GM18861 (cell line): Measurements from ENCODE around the gene KRT1.
"Not testable (repeated sequence)": the region's sequence is repeated elsewhere in the genome, so short reads cannot be mapped to it uniquely, and the experiment has no call there.

Experiments
- ATAC-seq: cut with Tn5 transposase; IDR thresholded peaks from one replicate; pipeline ENCODE4 v1.9.1; 2021; ENCODE audit not compliant: unreplicated experiment

The KRT1 gene

DNA sequence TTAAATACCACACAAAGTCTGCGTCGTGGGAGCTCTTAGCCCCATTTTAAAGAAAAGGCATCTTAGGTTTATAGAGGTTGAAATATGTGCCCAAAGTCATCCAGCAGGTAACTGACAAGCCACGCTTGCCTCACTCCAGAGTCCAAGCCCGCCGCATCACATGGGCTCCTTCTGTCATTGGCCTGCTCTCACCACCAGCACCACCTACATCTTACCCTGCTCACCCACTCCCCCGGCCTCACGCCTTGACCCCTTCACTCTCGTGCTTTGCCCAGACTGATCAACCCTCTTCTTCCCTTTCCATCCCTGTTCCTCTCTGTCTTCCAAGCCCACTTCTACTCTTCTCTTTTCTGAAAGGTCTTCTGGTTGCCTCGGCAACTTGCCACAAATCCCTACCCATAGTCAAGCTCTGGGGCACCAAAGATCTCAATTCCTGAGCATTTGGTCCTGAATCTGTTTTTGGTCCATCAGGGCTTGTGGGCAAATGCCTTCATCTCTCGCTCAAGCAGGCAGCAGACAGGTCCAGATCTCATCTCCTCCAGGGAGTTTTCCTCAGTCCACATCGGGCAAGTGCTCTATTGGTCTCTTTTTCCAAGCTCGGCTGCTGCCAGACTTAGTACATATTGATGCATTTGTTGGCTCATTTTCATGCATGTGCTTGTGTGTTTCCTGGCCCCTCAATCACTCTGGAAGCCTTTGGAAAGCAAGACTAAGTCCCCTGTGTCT, 3.5 kb upstream of the KRT1 start:
- no peak for ATAC-seq

DNA sequence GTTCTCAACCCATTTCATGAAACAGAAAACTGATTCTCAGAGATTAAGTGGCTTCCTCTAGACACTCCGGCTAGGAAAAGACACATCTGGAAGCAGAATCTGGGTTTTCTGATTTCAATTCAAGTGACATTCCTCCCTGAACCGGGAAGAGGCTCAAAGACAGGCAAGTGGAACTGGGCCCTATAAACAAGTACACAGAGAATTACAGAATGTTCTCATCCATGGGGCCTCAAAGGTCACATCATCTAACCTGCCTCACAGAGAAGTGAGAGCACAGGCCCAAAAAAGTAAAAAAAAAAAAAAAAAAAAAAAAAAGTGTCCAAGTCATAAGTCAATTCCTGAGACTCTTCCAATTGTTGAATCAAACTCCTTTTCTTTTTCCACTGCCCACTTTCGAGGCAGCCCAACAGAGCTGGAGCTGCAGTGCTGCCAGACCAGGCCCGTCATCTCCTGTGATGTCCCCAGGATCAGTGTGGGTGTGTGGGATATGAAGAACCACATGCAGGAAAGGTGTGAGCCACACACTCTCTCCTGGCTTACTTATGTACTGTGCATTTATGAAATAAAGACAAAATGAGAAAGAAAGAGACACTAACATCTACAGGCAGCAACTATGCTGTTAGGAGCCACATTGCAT, 2.8 kb upstream of the KRT1 start:
- ATAC-seq, result no peak

DNA sequence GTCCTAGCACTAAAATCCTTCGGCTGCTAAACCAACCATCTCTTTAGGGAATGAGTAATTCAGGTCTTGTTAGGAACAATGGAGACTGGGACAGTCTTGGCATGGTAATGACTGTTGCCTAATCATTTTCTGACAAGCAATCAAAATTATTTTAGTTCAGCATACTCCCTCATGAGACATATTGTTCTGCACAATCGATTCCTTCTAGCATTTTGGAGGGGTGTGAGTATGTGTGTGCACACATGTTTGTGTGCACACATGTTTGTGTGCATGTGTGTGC, 2.1 kb upstream of the KRT1 start:
- no peak for ATAC-seq

DNA sequence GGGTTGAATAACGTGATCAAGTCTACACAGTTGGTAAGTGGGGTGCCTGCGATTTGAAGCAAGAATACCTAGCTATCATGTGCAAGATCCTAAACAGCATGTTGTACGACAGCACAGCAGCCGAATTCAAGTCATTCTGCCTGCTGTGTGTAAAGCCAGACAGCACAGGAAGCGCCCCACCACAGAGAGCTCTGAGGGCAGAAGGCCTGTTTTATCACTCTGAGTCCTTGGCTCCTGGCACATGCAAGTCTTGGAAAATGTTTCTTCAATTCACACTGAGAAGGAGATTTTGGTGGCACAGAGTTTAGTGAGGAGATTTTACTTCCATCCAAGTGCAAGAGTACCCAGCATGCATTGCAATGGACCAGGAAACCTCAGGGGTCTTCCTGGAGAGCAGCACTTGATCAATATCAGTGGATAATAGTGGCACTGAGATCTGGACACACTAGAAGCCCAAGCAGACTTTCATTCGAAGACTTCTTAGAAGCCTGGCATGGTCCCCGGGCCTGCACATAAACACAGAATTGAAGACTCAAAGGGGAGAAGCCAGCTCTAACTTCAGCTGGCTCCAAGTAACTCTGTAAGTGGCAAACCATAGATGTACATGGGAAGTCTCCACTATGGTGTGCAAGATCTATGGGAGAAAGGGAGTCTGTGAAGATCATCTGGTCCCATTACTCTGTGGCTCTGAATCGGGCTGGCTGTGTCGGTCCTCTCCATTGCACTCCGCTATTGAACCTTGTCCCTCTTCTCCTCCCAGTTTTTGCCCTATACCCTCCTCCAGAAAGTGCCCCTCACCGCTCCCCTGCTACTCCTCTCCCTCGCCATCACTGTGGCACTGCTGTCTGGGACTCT, 1.5 kb upstream of the KRT1 start:
- no peak for ATAC-seq

DNA sequence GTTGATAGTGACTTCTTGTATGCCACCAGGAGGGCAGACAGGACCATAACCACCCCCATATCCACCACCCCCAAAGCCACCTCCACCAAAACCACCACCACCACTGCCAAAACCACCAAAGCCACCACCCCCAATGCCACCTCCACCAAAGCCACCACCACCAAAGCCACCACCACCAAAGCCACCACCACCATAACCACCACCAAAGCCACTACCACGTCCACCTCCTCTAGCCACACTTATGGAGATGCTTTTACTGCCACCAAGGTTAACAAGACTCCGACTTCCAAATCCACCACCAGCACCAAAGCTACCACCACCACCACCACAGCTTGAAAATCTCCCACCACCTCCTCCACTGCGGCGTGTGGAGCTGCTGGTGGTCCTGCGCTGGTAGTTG, 332 bp downstream of the KRT1 start:
- no peak for ATAC-seq

DNA sequence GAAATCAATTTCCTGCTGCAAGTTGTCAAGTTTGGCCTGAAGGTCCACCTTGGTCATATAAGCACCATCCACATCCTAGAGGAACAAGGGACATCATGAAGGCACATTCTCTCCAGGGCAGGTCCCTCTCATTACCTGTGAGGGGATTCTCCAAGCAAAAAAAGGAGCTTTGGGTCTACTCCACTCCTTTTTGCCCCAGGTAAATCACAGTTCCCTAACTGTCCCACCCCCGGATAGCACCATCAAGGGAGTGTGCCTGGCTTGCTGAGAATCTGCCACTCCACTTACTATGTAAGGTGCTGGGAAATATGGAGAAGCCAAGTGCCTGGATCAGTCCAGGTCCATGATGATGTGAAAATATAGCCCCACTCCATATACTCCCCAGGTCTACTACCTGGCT, 2.5 kb downstream of the KRT1 start:
- ATAC-seq, result no peak

DNA sequence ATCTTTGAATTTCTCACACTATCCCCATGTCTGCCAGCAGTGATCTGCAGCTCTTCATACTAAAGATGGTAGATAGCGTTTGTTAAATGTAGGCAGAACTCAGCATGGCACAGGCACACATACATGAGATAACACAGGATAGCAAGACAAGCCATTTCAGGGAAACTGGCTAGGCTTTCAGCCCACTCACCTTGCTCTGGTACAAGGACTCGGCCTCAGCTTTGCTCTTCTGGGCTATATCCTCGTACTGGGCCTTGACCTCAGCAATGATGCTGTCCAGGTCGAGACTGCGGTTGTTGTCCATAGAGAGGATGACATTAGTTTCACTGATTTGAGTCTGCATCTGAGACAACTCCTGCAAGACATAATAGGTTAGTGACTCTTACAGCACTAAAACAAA, 3.1 kb downstream of the KRT1 start:
- ATAC-seq, result no peak

DNA sequence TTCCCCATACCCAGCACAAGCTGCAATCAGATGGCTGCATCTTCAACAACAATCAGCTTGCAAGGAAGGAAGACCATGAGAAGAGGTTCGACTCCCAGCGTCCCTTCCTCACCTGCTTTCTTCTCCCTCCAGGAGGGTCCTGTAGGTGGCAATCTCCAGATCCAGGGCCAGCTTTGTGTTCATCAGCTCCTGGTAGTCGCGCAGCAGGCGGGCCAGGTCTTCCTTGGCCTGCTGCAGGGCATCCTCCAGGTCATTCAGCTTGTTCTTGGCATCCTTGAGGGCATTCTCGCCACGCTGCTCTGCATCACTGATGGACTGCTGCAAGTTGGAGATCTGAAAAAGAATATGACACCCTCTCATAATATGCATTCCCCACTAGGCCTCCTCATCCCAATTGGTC, 4.0 kb downstream of the KRT1 start:
- ATAC-seq, result no peak

DNA sequence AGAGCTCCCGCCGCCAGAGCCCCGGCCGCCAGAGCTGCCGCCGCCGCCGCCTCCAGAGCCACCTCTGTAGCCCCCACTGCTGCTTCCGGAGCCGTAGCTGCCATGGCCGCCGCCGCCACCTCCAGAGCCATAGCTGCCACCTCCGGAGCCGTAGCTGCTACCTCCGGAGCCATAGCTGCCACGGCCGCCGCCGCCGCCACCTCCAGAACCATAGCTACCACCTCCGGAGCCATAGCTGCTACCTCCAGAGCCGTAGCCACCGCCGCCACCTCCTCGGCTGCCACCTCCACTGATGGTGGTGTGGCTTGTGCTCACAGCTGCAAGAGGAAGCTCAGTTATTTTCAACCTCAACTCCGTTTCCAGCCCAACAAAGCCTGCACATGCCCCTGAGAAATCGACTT, 4.9 kb downstream of the KRT1 start:
- no peak for ATAC-seq

DNA sequence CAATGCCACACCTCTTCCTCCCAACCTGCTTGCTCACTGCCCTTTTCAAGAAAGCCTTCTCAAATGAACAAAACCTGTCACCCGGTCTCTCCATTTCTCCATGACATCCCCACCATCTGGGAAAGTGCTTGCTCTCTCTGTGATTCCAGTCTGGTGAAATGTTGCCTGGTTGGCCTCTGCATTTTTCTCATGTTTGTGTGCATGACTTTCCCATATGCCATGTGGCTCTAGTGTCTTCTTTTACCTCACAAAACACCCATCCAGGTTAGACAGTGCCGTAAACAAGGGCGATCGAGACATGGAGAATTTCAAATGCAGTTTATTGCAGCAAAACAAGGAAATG, 5.8 kb downstream of the KRT1 start:
- no peak for ATAC-seq

DNA sequence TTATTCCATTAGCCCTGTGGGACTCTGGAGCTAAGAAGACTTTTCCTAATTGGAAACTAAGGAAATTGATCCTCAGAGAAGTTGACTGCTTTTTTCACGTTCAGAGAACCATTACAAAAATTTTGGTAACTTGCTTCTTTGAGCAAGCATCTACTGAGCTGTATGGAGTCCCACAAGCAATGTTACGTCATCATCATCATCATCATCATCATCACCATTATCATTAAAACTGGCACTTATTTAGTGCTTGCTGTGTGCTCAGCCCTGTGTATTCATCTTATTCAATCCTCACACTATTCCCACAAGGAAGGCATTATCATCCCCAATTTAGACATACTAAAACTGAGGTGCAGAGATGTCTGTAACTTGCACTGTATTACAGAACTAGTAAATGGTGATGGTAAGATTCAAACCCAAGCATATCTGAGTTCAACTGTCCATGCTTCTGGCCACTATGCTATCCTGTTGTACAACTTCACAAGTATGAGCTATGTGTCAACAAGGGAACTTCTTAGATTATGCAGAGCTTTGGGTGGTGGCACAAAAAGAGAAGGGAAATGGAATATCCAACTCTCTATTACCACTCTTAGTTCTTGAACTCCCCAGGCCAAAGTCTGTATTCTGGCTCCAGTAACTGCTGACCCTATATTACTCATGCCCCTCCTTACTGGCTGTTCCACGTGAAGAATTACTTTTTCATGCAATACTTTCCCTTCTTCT, 6.3 kb downstream of the KRT1 start:
- ATAC-seq, result no peak

DNA sequence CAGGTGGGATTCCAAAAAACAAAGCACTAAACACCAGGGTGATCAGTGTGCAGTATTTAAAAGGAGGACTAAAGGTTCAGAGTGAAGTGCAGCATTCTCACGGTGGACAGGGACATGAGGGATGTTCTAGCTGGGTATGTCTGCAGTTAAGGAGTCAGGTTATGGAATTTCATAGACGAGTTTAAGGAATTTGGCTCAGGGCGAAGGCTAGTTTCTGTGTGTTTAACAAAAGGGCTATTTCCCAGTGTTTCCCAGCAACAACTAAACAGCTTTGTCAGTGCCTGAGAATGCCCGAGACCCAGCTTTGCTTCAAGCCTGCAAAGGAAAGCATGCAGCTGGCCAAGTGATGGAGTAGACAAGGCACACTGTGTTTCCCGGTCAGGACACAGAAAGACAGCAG, 7.0 kb downstream of the KRT1 start:
- ATAC-seq, result no peak

DNA sequence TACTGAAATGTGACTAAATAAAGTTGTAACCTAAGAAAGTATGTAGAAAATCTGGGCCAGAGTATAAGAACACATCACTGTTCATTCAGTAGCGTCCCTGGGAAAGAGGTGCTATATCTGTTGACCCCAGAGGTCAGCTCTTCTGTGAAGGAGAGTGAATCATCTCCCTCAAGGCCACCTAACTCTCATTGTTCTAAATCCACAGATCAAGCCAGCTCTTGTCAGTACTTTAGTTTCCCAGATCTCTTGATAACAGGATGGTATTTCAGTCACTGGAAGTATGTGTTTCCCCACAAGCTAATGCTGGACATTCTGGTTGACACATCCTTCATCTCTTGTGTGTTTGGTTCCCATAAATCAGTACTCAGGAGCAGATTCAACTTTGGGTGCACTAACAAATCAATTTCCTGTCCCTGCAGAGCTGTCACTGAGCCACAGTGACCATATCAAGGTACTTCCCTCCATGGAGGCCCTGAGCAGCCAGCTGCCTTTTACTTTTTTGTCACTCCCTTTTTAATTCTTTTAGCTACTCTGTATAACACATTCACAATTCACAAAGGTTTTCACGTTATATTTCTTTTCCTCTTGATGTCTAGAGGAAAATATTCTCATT, 7.8 kb downstream of the KRT1 start:
- ATAC-seq, result no peak

DNA sequence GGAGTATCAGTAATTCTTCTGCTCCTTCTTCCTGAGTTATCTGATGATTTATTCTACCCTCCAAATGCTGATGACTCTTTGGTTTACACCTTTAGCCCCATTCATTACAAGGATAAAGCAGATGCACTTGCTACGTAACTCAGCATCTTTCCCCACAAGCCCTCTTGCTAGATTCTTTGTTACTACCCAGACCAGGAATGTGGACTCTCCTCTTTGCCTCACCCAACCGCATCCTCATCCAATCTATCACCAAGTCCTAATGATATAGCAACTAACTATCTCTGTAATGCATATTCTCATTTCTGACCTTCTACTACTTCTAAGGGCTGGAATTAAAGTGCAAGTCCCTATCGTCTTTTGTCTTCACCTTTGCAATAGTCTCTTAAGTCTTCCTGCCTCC, 9.2 kb downstream of the KRT1 start:
- no peak for ATAC-seq

DNA sequence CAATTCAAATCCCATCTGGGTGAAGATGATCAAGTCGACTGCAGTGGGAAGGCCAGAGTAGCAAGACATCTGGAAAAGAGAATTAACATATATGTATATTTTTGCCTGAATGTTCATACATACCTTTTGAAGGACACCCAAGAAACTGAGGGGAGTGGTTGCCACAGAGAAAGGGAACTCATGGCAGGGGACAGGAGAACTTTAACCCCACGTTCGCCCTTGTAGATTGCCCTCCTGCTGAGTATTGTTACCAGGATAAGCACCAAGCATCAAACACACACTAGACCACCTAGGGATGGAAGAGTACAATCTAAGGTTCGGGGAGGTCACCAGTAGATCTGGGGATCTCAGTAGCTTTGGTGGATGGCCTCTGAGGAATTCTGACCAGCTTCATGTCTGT, 9.7 kb downstream of the KRT1 start:
- ATAC-seq, result no peak

DNA sequence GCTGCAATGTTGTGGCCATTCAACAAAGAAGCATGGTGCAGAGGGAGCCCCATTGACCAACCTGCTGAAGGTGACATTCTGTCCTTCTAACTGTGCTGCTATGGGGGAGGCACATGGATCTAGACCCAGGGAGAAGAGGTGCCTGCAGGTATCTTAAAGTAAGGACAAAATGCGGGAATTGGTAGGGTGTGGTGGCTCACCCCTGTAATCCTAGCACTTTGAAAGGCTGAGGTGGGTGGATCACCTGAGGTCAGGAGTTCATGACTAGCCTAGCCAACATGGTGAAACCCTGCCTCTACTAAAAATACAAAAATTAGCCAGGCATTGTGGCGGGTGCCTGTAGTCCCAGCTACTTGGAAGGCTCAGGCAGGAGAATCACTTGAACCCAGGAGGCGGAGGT, 10.3 kb downstream of the KRT1 start:
- not testable (repeated sequence) for ATAC-seq

DNA sequence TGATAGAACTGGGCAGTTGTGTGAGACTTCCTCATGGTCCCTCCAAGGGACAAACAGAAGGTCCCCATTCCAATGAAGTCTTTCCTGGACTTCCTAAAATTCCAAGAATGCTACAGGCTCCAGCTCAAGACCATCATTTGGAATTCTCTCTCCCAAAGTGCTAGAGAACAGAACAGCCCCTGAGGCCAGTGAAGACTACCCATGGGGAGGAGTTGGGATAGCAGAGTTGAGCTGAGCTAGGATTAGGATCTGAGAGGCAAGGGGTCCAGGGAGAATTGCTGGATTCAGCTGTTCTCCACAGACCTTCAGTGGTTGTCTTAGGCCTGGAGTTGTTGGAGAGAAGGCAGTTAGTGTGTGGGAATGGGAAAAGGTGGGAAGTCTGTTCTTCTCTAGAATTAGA, 10.8 kb downstream of the KRT1 start:
- ATAC-seq, result no peak

DNA sequence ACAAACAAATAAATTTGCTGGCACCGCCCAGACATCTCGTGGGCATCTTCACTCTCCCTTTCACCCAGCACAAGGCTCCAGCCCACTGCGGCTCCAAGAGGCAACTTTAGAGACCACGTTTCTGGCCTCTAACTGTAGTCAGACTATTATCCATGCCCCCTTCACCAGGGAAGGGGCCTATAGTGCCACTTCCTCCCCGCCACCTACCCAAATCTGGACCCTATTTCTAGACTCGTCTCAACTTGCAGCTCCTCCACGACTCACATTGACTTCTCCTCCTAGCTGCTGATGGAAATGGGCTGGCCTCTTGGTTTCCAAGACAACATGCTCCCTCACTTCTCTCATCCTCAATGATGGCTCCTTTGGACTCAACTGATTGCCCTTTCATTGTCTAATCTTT, 12.3 kb downstream of the KRT1 start:
- ATAC-seq, result no peak

DNA sequence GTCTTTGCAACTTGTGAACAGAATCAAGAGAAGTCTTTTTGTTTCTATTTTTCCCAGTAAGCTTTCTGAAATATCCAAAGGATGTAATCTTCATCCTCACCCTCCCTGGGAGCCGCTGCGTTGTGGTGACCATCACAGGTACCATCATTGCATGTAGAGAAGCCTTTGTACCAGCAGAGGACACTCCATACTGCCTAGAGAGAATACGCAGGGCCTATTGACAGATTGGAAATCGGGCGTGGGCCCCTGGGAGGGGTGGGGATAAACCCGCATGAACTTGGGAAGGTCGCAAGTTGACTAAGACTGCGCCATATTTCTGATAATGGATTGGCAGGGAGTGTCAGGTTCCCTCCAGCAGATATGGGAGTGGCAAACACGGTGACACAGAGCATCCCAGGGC, 12.7 kb downstream of the KRT1 start:
- no peak for ATAC-seq

DNA sequence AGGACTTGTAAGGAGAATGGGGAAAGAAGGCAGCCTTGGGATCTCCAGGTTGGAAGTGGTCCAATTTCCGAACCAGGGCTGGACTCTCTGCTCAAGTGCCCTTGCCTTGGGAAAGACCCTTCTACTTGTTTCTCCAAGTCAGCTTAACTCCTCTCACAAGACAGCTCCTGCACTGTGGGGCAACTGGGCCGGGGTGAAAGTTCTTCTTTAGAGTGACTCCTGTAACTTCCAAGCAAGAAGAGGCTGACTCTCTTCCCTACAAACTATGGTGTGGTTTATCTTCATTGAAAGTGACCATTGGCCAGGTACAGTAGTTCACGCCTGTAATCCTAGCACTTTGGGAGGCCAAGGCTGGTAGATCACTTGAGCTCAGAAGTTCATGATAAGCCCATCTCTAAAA, 13.7 kb downstream of the KRT1 start:
- no peak for ATAC-seq

DNA sequence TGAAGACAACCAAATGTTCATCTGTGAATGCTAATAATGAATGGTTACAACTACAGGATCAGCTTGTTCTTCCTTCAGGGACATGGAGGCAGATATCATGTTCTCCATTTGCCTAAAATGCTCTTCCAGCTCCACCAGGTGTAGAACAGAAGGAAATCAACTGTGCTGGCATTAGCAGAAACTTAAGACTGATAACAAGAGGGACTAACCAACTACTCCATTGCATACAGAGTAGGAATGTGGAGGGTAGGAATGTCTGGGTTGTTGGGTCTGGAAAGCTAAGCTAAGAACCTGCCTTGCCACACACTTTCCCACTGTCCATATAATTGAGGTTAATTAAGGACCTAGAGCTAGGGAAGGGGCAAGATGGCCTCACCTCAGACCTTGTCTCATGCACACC, 16.8 kb downstream of the KRT1 start:
- ATAC-seq, result no peak

DNA sequence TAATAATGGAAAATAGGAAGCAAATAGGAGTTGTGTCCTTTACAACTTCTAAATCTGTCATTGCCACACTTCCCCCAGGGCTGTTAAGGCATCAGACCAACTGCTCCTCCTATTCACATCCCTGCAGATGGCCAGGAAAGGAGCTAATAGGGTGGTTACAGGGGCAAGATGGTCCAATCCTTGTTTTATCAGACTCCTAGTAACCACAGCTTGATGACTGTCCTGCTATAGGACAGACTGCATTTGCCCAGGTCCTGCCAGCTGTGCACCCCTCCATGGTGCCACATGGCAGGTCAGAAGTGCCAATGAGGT, 17.3 kb downstream of the KRT1 start:
- no peak for ATAC-seq
